MCF 10A (cell line): ENCODE measurements around the gene AK5. TPM values are rescaled to one million over a fixed set of nuclear protein-coding genes. Genes with fewer than 3 reads are reported as not detected.

Experiments used
- BruUV-seq: library from RNA; stranded (reverse); fragments of 400-500 nt; replicated peaks from 2 replicates; lab custom pipeline; 2021; lab: Mats Ljungman, UMichigan
- CTCF ChIA-PET: fragments of 300-600 bp; sonication (Branson Sonifier 250); formaldehyde crosslinking; extraction: SDS; loops from one replicate; lab custom pipeline; 2021; ENCODE audit warnings: antibody characterized with exemption, inconsistent platforms; lab: Yijun Ruan, JAX
- POLR2A ChIA-PET: fragments of 300-600, 350-650 bp; sonication (Branson Sonifier 250); formaldehyde crosslinking; extraction: SDS; loops from one replicate; lab custom pipeline; 2020; ENCODE audit warnings: antibody characterized with exemption, inconsistent platforms; lab: Yijun Ruan, JAX
- DNase-seq: peaks from one replicate; pipeline ENCODE4 v3.0.0-alpha.2; 2018; ENCODE audit not compliant: unreplicated experiment
- H3K27ac Mint-ChIP-seq: one replicate; pipeline ENCODE4 v1.8.0; 2022; ENCODE audit warnings: mild to moderate bottlenecking, low read depth, mixed read lengths; ENCODE audit not compliant: unreplicated experiment
- H3K27me3 Mint-ChIP-seq: one replicate; pipeline ENCODE4 v1.8.0; 2022; ENCODE audit warnings: mixed read lengths; ENCODE audit not compliant: insufficient read depth, unreplicated experiment
- H3K36me3 Mint-ChIP-seq: one replicate; pipeline ENCODE4 v1.8.0; 2022; ENCODE audit warnings: mild to moderate bottlenecking, moderate library complexity, mixed read lengths; ENCODE audit not compliant: insufficient read depth, unreplicated experiment
- H3K4me1 Mint-ChIP-seq: one replicate; pipeline ENCODE4 v1.8.0; 2022; ENCODE audit warnings: mixed read lengths; ENCODE audit not compliant: insufficient read depth, unreplicated experiment
- H3K4me3 Mint-ChIP-seq: one replicate; pipeline ENCODE4 v1.8.0; 2022; ENCODE audit warnings: mild to moderate bottlenecking, moderate library complexity, mixed read lengths; ENCODE audit not compliant: unreplicated experiment
- H3K9me3 Mint-ChIP-seq: one replicate; pipeline ENCODE4 v1.8.0; 2022; ENCODE audit warnings: mixed read lengths; ENCODE audit not compliant: unreplicated experiment
- CTCF ChIP-seq: fragments of 200-600 bp; IDR thresholded peaks from one replicate; pipeline ENCODE4 v1.8.0; 2022; ENCODE audit warnings: antibody characterized with exemption, mild to moderate bottlenecking; ENCODE audit not compliant: unreplicated experiment
- intact Hi-C: fragments of 100-400 bp; cut with micrococcal nuclease; formaldehyde crosslinking; loops from 2 replicates; pipeline ENCODE4 v1.14.1; 2022
- total RNA-seq: library from RNA; stranded (reverse); gene quantifications from 2 replicates; pipeline ENCODE4 v1.2.3, GENCODE V29; 2022

AK5 gene
- total RNA-seq, 1 experiment from 2014 or later: not detected

GRCh38 chr1:77543822-77544448 lies 262.1 kb downstream of the AK5 start:
- BruUV-seq: no TSS peak
- Mint-ChIP-seq H3K4me3 (no peak overlapping the region), H3K4me1 (peaks cover 35% of the 10 kb centered on the region), H3K27me3 (no peaks in the 10 kb centered on the region), H3K36me3 (no peaks in the 10 kb centered on the region), H3K27ac (peak overlapping the region; percentile 67), H3K9me3 (no peaks in the 10 kb centered on the region)
- TF ChIP-seq CTCF: no peak
- CTCF ChIA-PET: interaction anchor here (0.6 to 4.8 kb wide), 4 partner anchors 11 to 397 kb away, joined by 3 to 30 read pairs (median 6); no protein-coding TSS in a partner anchor
- peak; percentile 48 for DNase-seq
- intact Hi-C loops: no loop called here
- POLR2A ChIA-PET: interaction anchor here (0.6 to 1.9 kb wide), 4 partner anchors 12 to 378 kb away, joined by 3 to 8 read pairs (median 4); no protein-coding TSS in a partner anchor

- no peak for DNase-seq
- Mint-ChIP-seq H3K4me1 (peaks cover 25% of the 10 kb centered on the region), H3K9me3 (no peaks in the 10 kb centered on the region), H3K36me3 (no peaks in the 10 kb centered on the region), H3K27me3 (no peaks in the 10 kb centered on the region), H3K4me3 (no peak overlapping the region), H3K27ac (no peak overlapping the region)
- TF ChIP-seq CTCF: no peak
- ChIA-PET POLR2A (interaction anchor here (1.1 to 1.9 kb wide), 3 partner anchors 11 to 13 kb away, joined by 4 to 8 read pairs (median 5); no protein-coding TSS in a partner anchor), CTCF (interaction anchor here (0.5 to 4.8 kb wide), 3 partner anchors 11 to 124 kb away, joined by 6 to 30 read pairs (median 8); no protein-coding TSS in a partner anchor)
- BruUV-seq: no TSS peak
- intact Hi-C loops: no loop called here
Measured at GRCh38 chr1:77544845-77545244, 263.0 kb downstream of the AK5 start.

GRCh38 chr1:77545970-77546369 lies 264.2 kb downstream of the AK5 start:
- ChIA-PET POLR2A (interaction anchor here (1.1 to 1.9 kb wide), 2 partner anchors 10 to 12 kb away, joined by 4 to 5 read pairs; no protein-coding TSS in a partner anchor), CTCF (interaction anchor here (0.6 to 4.8 kb wide), 4 partner anchors 11 to 1855 kb away, joined by 3 to 30 read pairs (median 6); no protein-coding TSS in a partner anchor)
- TF ChIP-seq CTCF: no peak
- no peak overlapping the region for H3K27ac Mint-ChIP-seq
- no peak overlapping the region for H3K4me3 Mint-ChIP-seq
- H3K4me1 Mint-ChIP-seq: peaks cover 14% of the 10 kb centered on the region
- H3K27me3 Mint-ChIP-seq: no peaks in the 10 kb centered on the region
- no peak for DNase-seq
- intact Hi-C loops: no loop called here
- no peaks in the 10 kb centered on the region for H3K36me3 Mint-ChIP-seq
- no TSS peak for BruUV-seq
- no peaks in the 10 kb centered on the region for H3K9me3 Mint-ChIP-seq

- Mint-ChIP-seq H3K27me3 (no peaks in the 10 kb centered on the region), H3K4me1 (peaks cover 7% of the 10 kb centered on the region), H3K36me3 (no peaks in the 10 kb centered on the region), H3K4me3 (no peak overlapping the region), H3K9me3 (no peaks in the 10 kb centered on the region), H3K27ac (no peak overlapping the region)
- no TSS peak for BruUV-seq
- intact Hi-C loops: no loop called here
- ChIA-PET CTCF (no interaction called here), POLR2A (no interaction called here)
- no peak for DNase-seq
- TF ChIP-seq CTCF: no peak
Measured at GRCh38 chr1:77546890-77547289, 265.1 kb downstream of the AK5 start.
